LNCaP clone FGC (cell line): ENCODE results near the gene KLHL2.
A peak's percentile ranks its signal among the peaks of the same experiment; 100 is the strongest.

ENCODE experiments used
- DNase-seq: peaks from one replicate; pipeline ENCODE4 v3.0.0-alpha.2; 2011; ENCODE audit warnings: low read depth
- H3K4me3 ChIP-seq: 2 replicates; pipeline ENCODE4 v1.5.1; 2011; ENCODE audit warnings: mild to moderate bottlenecking, low read depth, low read length, control low read depth
- TF ChIP-seq, protein P1 (sequence below): IDR thresholded peaks from 2 replicates; pipeline ENCODE4 v1.5.1; 2012; ENCODE audit warnings: mild to moderate bottlenecking; ENCODE audit not compliant: control insufficient read depth, insufficient read depth; ENCODE audit errors: extremely low read depth

Gene KLHL2

DNA sequence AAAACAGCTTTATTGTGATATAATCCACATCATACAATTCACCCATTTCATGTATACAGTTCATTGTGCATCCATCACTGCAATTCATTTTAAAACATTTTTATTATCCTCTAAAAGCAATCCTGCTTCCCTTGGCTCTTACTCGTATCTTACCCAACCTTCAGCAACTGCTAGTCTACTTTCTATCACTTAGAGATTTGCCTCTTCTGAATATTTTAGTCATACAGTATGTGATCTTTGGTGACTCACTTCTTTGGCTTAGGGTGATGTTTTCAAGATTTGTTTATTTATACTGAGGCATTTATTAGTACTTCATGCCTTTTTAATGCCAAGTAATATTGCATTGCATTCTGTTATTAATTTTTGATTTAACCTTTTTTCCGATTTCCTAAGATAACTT lies 105.1 kb downstream of the KLHL2 start:
- H3K4me3 ChIP-seq: no peak overlapping the region
- DNase-seq: no peak
- TF ChIP-seq, protein P1, sequence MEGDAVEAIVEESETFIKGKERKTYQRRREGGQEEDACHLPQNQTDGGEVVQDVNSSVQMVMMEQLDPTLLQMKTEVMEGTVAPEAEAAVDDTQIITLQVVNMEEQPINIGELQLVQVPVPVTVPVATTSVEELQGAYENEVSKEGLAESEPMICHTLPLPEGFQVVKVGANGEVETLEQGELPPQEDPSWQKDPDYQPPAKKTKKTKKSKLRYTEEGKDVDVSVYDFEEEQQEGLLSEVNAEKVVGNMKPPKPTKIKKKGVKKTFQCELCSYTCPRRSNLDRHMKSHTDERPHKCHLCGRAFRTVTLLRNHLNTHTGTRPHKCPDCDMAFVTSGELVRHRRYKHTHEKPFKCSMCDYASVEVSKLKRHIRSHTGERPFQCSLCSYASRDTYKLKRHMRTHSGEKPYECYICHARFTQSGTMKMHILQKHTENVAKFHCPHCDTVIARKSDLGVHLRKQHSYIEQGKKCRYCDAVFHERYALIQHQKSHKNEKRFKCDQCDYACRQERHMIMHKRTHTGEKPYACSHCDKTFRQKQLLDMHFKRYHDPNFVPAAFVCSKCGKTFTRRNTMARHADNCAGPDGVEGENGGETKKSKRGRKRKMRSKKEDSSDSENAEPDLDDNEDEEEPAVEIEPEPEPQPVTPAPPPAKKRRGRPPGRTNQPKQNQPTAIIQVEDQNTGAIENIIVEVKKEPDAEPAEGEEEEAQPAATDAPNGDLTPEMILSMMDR: no peak

DNA sequence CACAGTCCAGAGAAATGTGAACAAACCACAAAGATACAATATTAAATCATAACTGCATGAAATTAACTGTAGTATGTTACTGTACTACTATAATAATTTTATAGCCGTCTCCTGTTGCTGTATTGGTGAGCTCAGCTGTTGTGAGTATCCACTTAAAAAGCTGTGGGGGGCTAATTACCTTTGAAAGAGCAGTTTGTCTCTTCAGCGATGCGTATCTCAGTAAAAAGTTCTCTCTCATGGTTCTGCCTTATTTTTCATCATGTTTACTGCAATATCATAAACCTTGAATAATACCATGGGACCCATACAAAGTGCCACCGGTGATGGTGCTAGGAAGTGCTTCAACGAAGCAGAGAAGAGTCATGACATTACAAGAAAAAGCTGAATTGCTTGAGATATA lies 111.7 kb downstream of the KLHL2 start:
- TF ChIP-seq, protein P1: no peak
- DNase-seq: no peak
- H3K4me3 ChIP-seq: no peak overlapping the region

DNA sequence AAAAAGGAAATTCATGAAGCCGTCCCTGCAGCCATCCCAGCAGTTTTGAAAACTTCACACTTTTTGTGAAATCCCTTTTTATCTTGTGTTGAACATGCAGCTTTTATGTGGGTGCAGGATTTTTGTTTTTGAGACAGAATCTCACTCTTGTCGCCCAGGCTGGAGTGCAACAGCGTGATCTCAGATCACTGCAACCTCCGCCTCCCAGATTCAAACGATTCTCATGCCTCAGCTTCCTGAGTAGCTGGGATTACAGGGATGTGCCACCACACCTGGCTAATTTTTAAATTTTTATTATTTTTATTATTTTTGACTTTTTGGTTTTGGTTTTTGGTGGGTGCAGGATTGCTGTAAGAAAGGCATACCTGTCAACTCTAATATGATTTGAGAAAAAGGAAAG lies 112.1 kb downstream of the KLHL2 start:
- H3K4me3 ChIP-seq: no peak overlapping the region
- TF ChIP-seq, protein P1: no peak
- DNase-seq: no peak

DNA sequence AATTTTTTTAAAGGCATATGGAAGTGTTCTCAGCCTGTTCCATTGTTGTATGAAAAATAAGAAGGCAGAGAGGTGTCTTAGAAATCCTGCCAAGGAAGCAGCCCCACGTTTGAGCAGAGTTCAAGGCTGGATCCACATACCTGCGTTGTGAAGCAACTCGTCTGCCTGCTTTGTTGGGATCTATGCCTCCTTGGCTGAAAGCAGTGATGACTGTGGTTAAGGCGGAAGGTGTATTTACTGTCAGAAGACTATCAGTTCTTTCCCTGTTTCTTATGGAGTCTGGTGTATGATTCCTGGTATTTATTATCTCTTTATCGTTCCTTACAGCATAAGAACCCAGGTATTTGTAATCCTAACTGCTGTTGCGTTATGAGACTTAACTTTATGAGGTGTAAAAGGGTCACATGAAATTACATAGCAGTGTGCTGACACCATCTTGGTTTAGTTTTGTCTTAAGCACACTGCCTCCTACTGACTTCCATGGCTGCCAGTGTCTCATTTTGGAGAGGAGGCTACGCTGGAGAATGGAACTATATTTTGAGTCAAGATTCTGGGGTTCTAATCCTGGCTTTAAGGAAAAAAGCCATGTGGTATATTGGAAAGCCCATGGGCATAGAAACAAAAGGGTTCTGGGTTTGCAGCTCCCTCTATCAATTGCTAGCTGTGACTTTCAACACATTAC lies 117.0 kb downstream of the KLHL2 start:
- DNase-seq: no peak
- no peak overlapping the region for H3K4me3 ChIP-seq
- TF ChIP-seq, protein P1: no peak

DNA sequence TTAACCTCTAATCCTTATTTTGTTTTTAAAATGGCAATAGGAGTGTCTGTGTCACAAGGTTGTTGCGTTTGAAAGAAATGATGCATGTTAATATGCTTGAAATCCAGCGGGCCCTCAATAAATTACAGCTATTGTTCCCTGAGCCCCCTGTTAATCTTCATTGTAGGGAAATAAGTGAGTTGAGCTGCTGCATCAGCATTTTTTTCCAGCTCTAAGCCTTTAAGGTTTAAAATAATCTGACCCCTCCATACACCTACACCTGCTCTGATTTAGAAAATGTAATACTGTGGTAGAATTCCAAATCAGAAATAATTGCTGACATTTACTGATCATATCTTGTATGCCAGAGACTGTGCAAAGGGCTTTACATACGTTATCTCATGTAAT lies 117.5 kb downstream of the KLHL2 start:
- TF ChIP-seq, protein P1: no peak
- H3K4me3 ChIP-seq: no peak overlapping the region
- DNase-seq: no peak

DNA sequence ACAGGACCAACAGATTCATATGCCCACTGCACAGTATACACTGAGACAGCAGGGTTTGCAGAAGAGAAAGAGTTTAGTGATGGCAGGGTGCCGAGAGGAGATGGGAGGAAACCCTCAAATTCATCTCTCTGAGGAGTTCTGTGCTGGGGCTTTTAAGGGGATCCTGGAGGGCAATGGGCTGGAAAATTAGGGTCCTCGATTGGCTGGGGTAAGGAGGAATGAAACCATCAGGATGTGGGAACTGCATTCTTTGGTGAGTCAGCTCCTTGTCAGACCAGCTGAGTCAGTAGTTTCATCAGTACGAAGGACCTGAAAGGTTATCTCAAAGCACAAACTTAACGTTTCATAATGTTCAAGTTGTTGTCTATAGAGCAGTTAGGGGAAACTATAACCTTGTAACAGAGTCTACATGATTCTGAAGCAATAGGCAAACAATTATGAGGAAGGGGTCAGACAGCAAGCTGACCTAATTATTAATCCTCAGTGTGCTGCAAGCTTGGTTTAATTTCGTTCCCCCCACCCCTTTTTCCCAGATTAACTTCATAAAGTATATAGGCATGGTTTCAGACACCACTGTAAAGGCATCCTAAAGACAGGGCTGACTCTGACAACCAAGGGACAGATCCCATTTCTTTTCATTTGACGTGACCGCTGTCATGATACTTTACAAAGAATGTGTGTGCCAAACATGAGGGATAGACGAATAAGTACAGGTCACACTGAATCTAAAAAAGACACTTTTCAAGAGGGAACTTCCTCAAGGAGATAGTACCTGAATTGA lies 118.6 kb downstream of the KLHL2 start:
- DNase-seq: no peak
- H3K4me3 ChIP-seq: peak overlapping the region; percentile 77
- TF ChIP-seq, protein P1: no peak
